ENCODE measurements around the gene STOML1.

Gene STOML1

GRCh38 chr15:74019734-74020133 lies 27.6 kb upstream of the STOML1 start:
- no peak for DNase-seq (ENCODE audit: low read depth, low spot score)

GRCh38 chr15:74013374-74013894 lies 21.3 kb upstream of the STOML1 start:
- no peak for DNase-seq (ENCODE audit: low read depth, low spot score)

GRCh38 chr15:74011610-74012009 lies 19.5 kb upstream of the STOML1 start:
- no peak for DNase-seq (ENCODE audit: low read depth, low spot score)

- no peak for DNase-seq (ENCODE audit: low read depth, low spot score)
Observed at GRCh38 chr15:74010929-74011540, 18.9 kb upstream of the STOML1 start.

GRCh38 chr15:74008901-74009300 lies 16.8 kb upstream of the STOML1 start:
- no peak for DNase-seq (ENCODE audit: low read depth, low spot score)

GRCh38 chr15:74007820-74008371 lies 15.8 kb upstream of the STOML1 start:
- no peak for DNase-seq (ENCODE audit: low read depth, low spot score)

GRCh38 chr15:74006774-74007639 lies 14.9 kb upstream of the STOML1 start:
- no peak for DNase-seq (ENCODE audit: low read depth, low spot score)

GRCh38 chr15:73997986-73998385 lies 5.9 kb upstream of the STOML1 start:
- no peak for DNase-seq (ENCODE audit: low read depth, low spot score)

- DNase-seq (ENCODE audit: low read depth, low spot score), result no peak
Observed at GRCh38 chr15:73996939-73997338, 4.8 kb upstream of the STOML1 start.

- DNase-seq (ENCODE audit: low read depth, low spot score), result no peak
Observed at GRCh38 chr15:73996267-73996666, 4.2 kb upstream of the STOML1 start.

GRCh38 chr15:73994912-73995622 lies 3.0 kb upstream of the STOML1 start:
- DNase-seq (ENCODE audit: low read depth, low spot score), result no peak

- peak; percentile 97 for DNase-seq (ENCODE audit: low read depth, low spot score)
Observed at GRCh38 chr15:73994413-73994883, 2.4 kb upstream of the STOML1 start, which contains the start of gene PML. TSS of gene PML (plus strand) at chr15:73994716. CDS start at chr15:73994813, 97 bp downstream.

- no peak for DNase-seq (ENCODE audit: low read depth, low spot score)
Observed at GRCh38 chr15:73993211-73993994, 1.3 kb upstream of the STOML1 start.

- DNase-seq (ENCODE audit: low read depth, low spot score), result no peak
Observed at GRCh38 chr15:73992594-73992898, 451 bp upstream of the STOML1 start.

GRCh38 chr15:73991260-73991659 lies 835 bp downstream of the STOML1 start:
- DNase-seq (ENCODE audit: low read depth, low spot score), result no peak

- no peak for DNase-seq (ENCODE audit: low read depth, low spot score)
Observed at GRCh38 chr15:73990250-73991005, 1.7 kb downstream of the STOML1 start.

GRCh38 chr15:73989001-73989798 lies 2.9 kb downstream of the STOML1 start:
- peak; percentile 80 for DNase-seq (ENCODE audit: low read depth, low spot score)

GRCh38 chr15:73988445-73988969 lies 3.6 kb downstream of the STOML1 start:
- DNase-seq (ENCODE audit: low read depth, low spot score), result no peak
